Naive B cell (primary cell): ENCODE data around the gene SUN1. TPM values are rescaled to one million over a fixed set of nuclear protein-coding genes. Genes with fewer than 3 reads are reported as not detected.
A peak's percentile ranks its signal among the peaks of the same experiment; 100 is the strongest.

ENCODE experiments used
- ATAC-seq, 2 donors: fragments of 150-1000 bp; cut with Tn5 transposase; 2 replicates each; pipeline ENCODE4 v1.10.0; 2021; ENCODE audit warnings: low read depth in 2 of 2, mild to moderate bottlenecking in 2 of 2, moderate library complexity in 2 of 2
- DNase-seq: peaks from one replicate; pipeline ENCODE4 v3.0.0; 2022
- H3K27ac Mint-ChIP-seq, 6 donors: one replicate each; pipeline ENCODE4 v1.8.0; 2020 to 2022; ENCODE audit warnings: mild to moderate bottlenecking in 6 of 6, mixed read lengths in 6 of 6, moderate library complexity in 5 of 6, inconsistent platforms in 2 of 6
- H3K27me3 Mint-ChIP-seq, 3 donors: one replicate each; pipeline ENCODE4 v1.8.0; 2021 to 2022; ENCODE audit warnings: mixed read lengths in 3 of 3, mild to moderate bottlenecking in 1 of 3
- H3K36me3 Mint-ChIP-seq, 2 donors: one replicate each; pipeline ENCODE4 v1.8.0; 2020 to 2022; ENCODE audit warnings: mixed read lengths in 2 of 2, inconsistent platforms in 1 of 2, mild to moderate bottlenecking in 1 of 2
- H3K4me1 Mint-ChIP-seq, 3 donors: one replicate each; pipeline ENCODE4 v1.8.0; 2020 to 2022; ENCODE audit warnings: mixed read lengths in 3 of 3, inconsistent platforms in 1 of 3, mild to moderate bottlenecking in 1 of 3, moderate library complexity in 1 of 3
- H3K4me3 Mint-ChIP-seq, 8 donors: one replicate each; pipeline ENCODE4 v1.8.0; 2020 to 2022; ENCODE audit warnings: mild to moderate bottlenecking in 8 of 8, mixed read lengths in 8 of 8, moderate library complexity in 8 of 8, inconsistent platforms in 2 of 8
- H3K9me3 Mint-ChIP-seq, 7 donors: one replicate each; pipeline ENCODE4 v1.8.0; 2020 to 2022; ENCODE audit warnings: mixed read lengths in 7 of 7, mild to moderate bottlenecking in 5 of 7, inconsistent platforms in 2 of 7, moderate library complexity in 1 of 7
- polyA plus RNA-seq, 6 donors: library from polyadenylated mRNA; unstranded; fragments of 300-500 nt; fragmentation: Illumina TruSeq; gene quantifications; one replicate each; pipeline ENCODE4 v1.2.3, GENCODE V29; 2021; ENCODE audit warnings: low read depth in 6 of 6

SUN1 gene
- polyA plus RNA-seq, 6 donors from 2014 or later, result 38.9 to 93.6 (median 45.5) TPM

GRCh38 chr7:884191-885003, 52.1 kb downstream of the SUN1 start:
- Mint-ChIP-seq H3K4me1 (peaks cover 12 to 19% (median 13%) of the 10 kb centered on the region in 3 donors), H3K36me3 (no peaks in the 10 kb centered on the region), H3K9me3 (no peaks in the 10 kb centered on the region), H3K4me3 (peak overlapping the region in 1 of 8 donors; percentile 13), H3K27ac (no peak overlapping the region), H3K27me3 (no peaks in the 10 kb centered on the region)
- ATAC-seq (no peak), DNase-seq (no peak)

- DNase-seq, result no peak
- H3K36me3 Mint-ChIP-seq, result no peaks in the 10 kb centered on the region
- no peaks in the 10 kb centered on the region for H3K9me3 Mint-ChIP-seq
- H3K27ac Mint-ChIP-seq, result no peak overlapping the region
- ATAC-seq, result no peak
- H3K27me3 Mint-ChIP-seq, result no peaks in the 10 kb centered on the region
- H3K4me1 Mint-ChIP-seq, result peaks cover 12 to 13% (median 12%) of the 10 kb centered on the region in 3 donors
- H3K4me3 Mint-ChIP-seq, result no peak overlapping the region
These were observed 53.1 kb downstream of the SUN1 start for GRCh38 chr7:885261-885892.

GRCh38 chr7:885893-886625, 53.8 kb downstream of the SUN1 start:
- ATAC-seq (no peak), DNase-seq (no peak)
- Mint-ChIP-seq H3K4me1 (peaks cover 11 to 13% (median 12%) of the 10 kb centered on the region in 3 donors), H3K27ac (peak overlapping the region in 1 of 6 donors; percentile 42), H3K9me3 (no peaks in the 10 kb centered on the region), H3K27me3 (no peaks in the 10 kb centered on the region), H3K36me3 (no peaks in the 10 kb centered on the region), H3K4me3 (no peak overlapping the region)

GRCh38 chr7:886626-887487, 54.6 kb downstream of the SUN1 start:
- ATAC-seq (no peak), DNase-seq (no peak)
- Mint-ChIP-seq H3K36me3 (no peaks in the 10 kb centered on the region), H3K4me3 (no peak overlapping the region), H3K27me3 (no peaks in the 10 kb centered on the region), H3K27ac (no peak overlapping the region), H3K4me1 (peaks cover 8 to 13% (median 10%) of the 10 kb centered on the region in 3 donors), H3K9me3 (no peaks in the 10 kb centered on the region)

DNA sequence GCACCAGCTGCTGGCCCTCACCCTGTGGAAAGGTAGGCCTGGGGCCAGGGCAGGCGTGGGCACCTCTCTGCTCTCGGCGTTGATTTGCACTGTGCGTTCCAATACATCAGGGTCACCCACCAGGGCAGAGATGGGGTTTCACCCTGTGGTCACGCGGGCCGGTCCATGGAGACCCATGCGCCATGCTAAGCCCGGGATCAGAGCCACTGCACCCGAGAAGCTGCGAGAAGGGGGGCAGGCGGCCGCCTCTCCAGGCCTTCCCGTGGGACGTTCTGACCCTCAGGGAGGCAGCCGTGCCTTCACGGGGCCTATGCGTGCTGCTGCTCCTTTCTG, 55.2 kb downstream of the SUN1 start:
- peaks cover 7 to 14% (median 11%) of the 10 kb centered on the region in 3 donors for H3K4me1 Mint-ChIP-seq
- H3K27me3 Mint-ChIP-seq, result no peaks in the 10 kb centered on the region
- H3K27ac Mint-ChIP-seq, result no peak overlapping the region
- no peaks in the 10 kb centered on the region for H3K9me3 Mint-ChIP-seq
- DNase-seq (no peak), ATAC-seq (no peak)
- H3K4me3 Mint-ChIP-seq, result no peak overlapping the region
- peaks cover 0 to 5% of the 10 kb centered on the region in 2 donors for H3K36me3 Mint-ChIP-seq

GRCh38 chr7:888081-889024, 56.1 kb downstream of the SUN1 start:
- peaks cover 0 to 3% (median 0%) of the 10 kb centered on the region in 7 donors for H3K9me3 Mint-ChIP-seq
- peaks cover 0 to 14% of the 10 kb centered on the region in 2 donors for H3K36me3 Mint-ChIP-seq
- no peak for DNase-seq
- ATAC-seq, result no peak
- peak overlapping the region in 1 of 8 donors; percentile 60 for H3K4me3 Mint-ChIP-seq
- no peaks in the 10 kb centered on the region for H3K27me3 Mint-ChIP-seq
- H3K4me1 Mint-ChIP-seq, result peaks cover 7 to 17% (median 16%) of the 10 kb centered on the region in 3 donors
- H3K27ac Mint-ChIP-seq, result peak overlapping the region in 1 of 6 donors; percentile 26

DNA sequence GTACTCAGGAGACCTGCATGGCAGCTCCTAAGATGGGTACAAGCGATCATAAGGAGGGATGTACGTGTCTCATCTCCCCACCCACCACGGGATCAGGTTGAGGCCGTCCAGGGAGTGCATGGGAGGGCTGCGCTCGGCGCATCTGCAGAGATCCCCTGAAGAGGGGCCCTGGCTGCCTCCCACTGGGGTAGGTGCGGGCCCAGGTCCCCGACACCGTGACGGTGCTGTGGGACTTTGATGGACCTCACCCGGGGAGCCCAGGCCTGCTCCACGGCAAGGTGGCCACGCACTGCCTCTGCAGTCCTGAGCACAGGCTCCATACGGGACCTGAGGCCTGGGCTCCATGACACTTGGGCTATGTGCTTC, 56.7 kb downstream of the SUN1 start:
- H3K4me3 Mint-ChIP-seq, result peak overlapping the region in 1 of 8 donors; percentile 66
- H3K9me3 Mint-ChIP-seq, result peaks cover 0 to 3% (median 0%) of the 10 kb centered on the region in 7 donors
- no peaks in the 10 kb centered on the region for H3K27me3 Mint-ChIP-seq
- H3K36me3 Mint-ChIP-seq, result peaks cover 0 to 17% of the 10 kb centered on the region in 2 donors
- no peak for DNase-seq
- ATAC-seq, result no peak
- H3K27ac Mint-ChIP-seq, result peak overlapping the region in 1 of 6 donors; percentile 56
- H3K4me1 Mint-ChIP-seq, result peaks cover 7 to 17% (median 15%) of the 10 kb centered on the region in 3 donors

GRCh38 chr7:889391-889790, 57.1 kb downstream of the SUN1 start:
- H3K9me3 Mint-ChIP-seq, result peaks cover 0 to 3% (median 0%) of the 10 kb centered on the region in 7 donors
- peaks cover 6 to 17% (median 15%) of the 10 kb centered on the region in 3 donors for H3K4me1 Mint-ChIP-seq
- no peak overlapping the region for H3K27ac Mint-ChIP-seq
- ATAC-seq (no peak), DNase-seq (no peak)
- peaks cover 0 to 17% of the 10 kb centered on the region in 2 donors for H3K36me3 Mint-ChIP-seq
- H3K4me3 Mint-ChIP-seq, result peak overlapping the region in 1 of 8 donors; percentile 66
- H3K27me3 Mint-ChIP-seq, result no peaks in the 10 kb centered on the region

DNA sequence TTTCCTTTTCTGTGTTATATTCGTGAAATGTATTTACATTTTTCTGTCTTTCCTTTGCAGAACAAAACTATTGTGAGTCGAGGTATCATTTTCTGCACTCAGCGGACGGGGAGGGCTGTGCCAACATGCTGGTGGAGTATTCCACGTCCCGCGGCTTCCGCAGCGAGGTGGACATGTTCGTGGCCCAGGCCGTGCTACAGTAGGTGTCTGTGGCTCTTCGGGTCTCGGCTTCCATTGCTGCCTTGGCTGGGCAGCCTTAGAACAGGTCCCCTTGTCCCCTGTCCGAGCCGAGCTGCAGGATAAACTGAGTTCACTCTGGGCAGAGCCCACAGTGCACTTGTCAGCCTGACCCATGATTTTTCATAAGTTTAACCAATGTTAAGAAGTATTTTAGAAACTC, 58.6 kb downstream of the SUN1 start:
- Mint-ChIP-seq H3K36me3 (peaks cover under 1 to 18% of the 10 kb centered on the region in 2 donors), H3K4me1 (peaks cover 0 to 13% (median 11%) of the 10 kb centered on the region in 3 donors), H3K9me3 (peaks cover 0 to 3% (median 0%) of the 10 kb centered on the region in 7 donors), H3K4me3 (no peak overlapping the region), H3K27ac (no peak overlapping the region), H3K27me3 (no peaks in the 10 kb centered on the region)
- DNase-seq (no peak), ATAC-seq (no peak)

DNA sequence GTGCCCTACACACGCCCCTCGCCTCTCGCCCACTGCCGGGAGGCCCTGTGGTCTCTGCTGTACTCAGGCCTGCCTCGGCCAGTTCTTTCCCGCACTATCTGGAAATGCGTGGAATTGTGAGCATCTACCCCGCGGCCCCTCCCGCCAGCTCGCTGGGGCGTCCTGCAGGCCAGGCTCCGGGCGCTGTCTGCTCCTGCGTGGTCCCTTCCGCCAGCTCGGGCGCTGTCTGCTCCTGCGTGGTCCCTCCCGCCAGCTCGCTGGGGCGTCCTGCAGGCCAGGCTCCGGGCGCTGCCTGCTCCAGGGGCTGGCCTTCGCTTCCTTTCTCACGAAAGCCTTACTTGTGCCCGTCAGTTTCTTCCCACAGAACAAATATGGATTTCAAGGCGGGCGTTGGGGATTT, 59.0 kb downstream of the SUN1 start:
- peaks cover 0 to 3% (median 0%) of the 10 kb centered on the region in 7 donors for H3K9me3 Mint-ChIP-seq
- DNase-seq, result no peak
- no peak overlapping the region for H3K4me3 Mint-ChIP-seq
- peaks cover 0 to 13% (median 7%) of the 10 kb centered on the region in 3 donors for H3K4me1 Mint-ChIP-seq
- no peak overlapping the region for H3K27ac Mint-ChIP-seq
- H3K36me3 Mint-ChIP-seq, result peaks cover 5 to 22% of the 10 kb centered on the region in 2 donors
- ATAC-seq, result no peak
- H3K27me3 Mint-ChIP-seq, result no peaks in the 10 kb centered on the region

DNA sequence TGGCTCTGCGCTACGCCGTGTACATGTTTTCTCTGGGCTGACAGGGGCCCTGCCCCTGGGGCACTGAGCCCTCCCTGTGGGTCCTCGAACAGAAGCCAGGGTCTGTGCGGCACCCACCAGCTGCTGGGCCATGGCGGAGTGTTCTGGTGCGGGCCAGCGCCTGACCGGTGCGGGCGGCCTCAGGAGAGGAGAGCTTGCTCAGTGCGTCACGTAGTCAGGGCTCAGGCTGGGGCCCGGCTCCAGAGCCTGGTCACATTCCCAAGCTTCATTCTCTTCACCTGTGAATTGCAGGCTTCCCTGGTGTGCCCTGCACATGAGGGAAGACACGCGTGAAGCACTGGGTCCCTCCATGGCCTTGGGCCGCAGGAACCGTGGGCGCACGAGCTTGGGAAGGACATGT, 59.5 kb downstream of the SUN1 start:
- Mint-ChIP-seq H3K9me3 (peaks cover 0 to 3% (median 0%) of the 10 kb centered on the region in 7 donors), H3K27me3 (no peaks in the 10 kb centered on the region), H3K36me3 (peaks cover 6 to 24% of the 10 kb centered on the region in 2 donors)

More for the DNA sequence above, 59.5 kb downstream of the SUN1 start:
- no peak for DNase-seq
- H3K4me1 Mint-ChIP-seq, result peaks cover 0 to 13% (median 7%) of the 10 kb centered on the region in 3 donors
- H3K4me3 Mint-ChIP-seq, result no peak overlapping the region
- H3K27ac Mint-ChIP-seq, result no peak overlapping the region
- no peak for ATAC-seq
